ENCODE measurements around the gene SNX12. TPM values are rescaled to one million over a fixed set of nuclear protein-coding genes. Genes with fewer than 3 reads are reported as not detected.

SNX12 gene
- total and polyA plus RNA-seq, 12 donors: 25.4 to 101 (median 76.3) TPM

DNA sequence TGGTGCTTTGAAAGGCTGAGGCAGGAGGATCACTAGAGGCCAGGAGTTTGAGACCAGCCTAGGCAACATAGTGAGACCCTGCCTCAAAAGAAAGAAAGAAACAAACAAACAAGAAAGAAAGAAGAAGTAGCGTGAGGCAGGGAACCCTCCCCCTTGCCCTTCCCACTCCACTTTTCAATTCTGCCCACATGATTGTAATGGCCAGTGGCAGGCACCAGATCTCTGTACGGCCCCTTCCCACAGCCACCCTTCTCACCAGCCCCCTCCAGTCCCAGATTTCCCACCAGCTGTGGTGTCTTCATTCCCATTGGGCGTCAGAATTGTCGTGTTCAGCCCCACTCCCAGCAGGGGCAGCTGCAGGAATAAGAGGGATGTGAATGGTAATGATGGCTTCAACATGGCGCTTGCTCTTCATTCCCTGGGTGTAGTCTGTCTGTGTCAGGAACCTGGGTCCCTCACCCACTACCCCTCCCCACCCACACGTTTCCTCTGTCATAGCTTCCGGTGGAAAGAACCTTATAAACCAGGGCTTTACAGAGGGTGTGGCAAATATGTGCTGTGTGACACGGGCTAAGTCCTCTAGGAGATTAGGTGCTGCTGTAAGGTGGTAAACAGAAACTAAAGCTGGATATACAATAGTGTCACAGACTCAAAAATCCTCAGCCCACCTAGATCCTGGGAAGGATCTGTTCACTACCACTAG, 43.2 kb upstream of the SNX12 start, which contains the start of gene IL2RG:
IL2RG (minus strand) TSS at position 437 of the 703 bp plus-strand sequence; CDS start at position 399, 38 bp downstream.
- intact Hi-C loops (cut with DNase I): no loop called here
- Histone ChIP-seq H3K4me3 (no peak within 1 kb of the TSS), H3K27ac (no peak within 1 kb of the TSS), H3K9me3 (replicated peaks in 1 of 3) (no peaks in the 10 kb centered on the region), H3K4me1 (replicated peaks in 1 of 2) (no peaks in the 10 kb centered on the region), H3K27me3 (no peaks in the 10 kb centered on the region), H3K36me3 (replicated peaks in 1 of 2) (no peaks in the 10 kb centered on the region)
- no peak for DNase-seq
- TF ChIP-seq, protein P1, sequence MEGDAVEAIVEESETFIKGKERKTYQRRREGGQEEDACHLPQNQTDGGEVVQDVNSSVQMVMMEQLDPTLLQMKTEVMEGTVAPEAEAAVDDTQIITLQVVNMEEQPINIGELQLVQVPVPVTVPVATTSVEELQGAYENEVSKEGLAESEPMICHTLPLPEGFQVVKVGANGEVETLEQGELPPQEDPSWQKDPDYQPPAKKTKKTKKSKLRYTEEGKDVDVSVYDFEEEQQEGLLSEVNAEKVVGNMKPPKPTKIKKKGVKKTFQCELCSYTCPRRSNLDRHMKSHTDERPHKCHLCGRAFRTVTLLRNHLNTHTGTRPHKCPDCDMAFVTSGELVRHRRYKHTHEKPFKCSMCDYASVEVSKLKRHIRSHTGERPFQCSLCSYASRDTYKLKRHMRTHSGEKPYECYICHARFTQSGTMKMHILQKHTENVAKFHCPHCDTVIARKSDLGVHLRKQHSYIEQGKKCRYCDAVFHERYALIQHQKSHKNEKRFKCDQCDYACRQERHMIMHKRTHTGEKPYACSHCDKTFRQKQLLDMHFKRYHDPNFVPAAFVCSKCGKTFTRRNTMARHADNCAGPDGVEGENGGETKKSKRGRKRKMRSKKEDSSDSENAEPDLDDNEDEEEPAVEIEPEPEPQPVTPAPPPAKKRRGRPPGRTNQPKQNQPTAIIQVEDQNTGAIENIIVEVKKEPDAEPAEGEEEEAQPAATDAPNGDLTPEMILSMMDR (IDR thresholded peaks at IDR 0.05): no peak
- TF ChIP-seq POLR2A (IDR thresholded peaks at IDR 0.05): no peak
- WGBS, 4 donors: 62 to 80% (median 69%) methylated on average over 8 of the region's 8 CpGs

DNA sequence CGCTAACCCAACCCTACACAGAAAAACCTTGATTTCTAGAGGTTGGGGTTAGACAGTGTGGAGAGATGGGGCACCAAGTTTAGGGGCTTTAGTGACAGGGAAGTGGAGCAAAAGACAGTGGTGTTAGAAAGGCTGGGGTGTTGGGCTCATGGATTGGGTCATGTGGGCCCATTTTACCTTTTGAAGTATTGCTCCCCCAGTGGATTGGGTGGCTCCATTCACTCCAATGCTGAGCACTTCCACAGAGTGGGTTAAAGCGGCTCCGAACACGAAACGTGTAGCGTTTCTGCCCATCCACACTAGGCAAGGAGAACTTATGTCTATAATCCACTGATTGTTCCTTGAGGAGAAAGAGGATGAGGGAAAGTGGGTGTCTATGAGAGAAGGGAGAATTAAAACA, 40.9 kb upstream of the SNX12 start:
- intact Hi-C loops (cut with DNase I): no loop called here
- Histone ChIP-seq H3K9me3 (replicated peaks in 1 of 3) (no peaks in the 10 kb centered on the region), H3K4me3 (no peak overlapping the region), H3K27me3 (no peaks in the 10 kb centered on the region), H3K36me3 (replicated peaks in 1 of 2) (no peaks in the 10 kb centered on the region), H3K27ac (no peak overlapping the region), H3K4me1 (replicated peaks in 1 of 2) (peaks cover 0 to under 1% of the 10 kb centered on the region in 2 donors)
- WGBS, 4 donors: 80 to 92% (median 87%) methylated on average over 6 of the region's 6 CpGs
- TF ChIP-seq POLR2A (IDR thresholded peaks at IDR 0.05): no peak
- TF ChIP-seq, protein P1 (IDR thresholded peaks at IDR 0.05): no peak
- no peak for DNase-seq

DNA sequence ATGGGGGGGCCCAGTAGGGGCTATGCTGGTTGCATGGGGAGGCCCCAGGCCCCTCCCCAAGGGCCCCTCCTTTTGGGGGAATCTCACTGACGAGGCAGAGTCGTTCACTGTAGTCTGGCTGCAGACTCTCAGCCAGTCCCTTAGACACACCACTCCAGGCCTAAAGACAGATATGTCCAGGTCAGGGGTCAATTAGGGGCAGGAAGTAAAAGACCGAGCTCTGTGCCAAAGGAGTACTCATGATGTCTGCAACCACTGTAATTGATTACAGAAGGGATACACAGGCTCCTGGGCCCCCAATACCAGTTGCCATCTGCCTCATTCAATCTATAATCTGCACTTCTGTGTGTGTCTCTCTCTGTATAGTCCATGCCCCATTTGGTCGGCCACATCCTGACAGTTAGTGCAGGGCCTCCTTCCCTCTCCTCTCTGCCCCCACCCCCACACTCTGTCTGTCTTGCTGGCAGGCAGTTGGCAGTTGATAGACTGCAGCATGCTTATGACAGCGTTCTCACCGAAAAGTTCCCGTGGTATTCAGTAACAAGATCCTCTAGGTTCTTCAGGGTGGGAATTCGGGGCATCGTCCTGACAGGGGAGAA, 39.7 kb upstream of the SNX12 start:
- Histone ChIP-seq H3K27ac (no peak overlapping the region), H3K4me1 (replicated peaks in 1 of 2) (peaks cover 0 to 8% of the 10 kb centered on the region in 2 donors), H3K9me3 (replicated peaks in 1 of 3) (no peaks in the 10 kb centered on the region), H3K36me3 (replicated peaks in 1 of 2) (no peaks in the 10 kb centered on the region), H3K4me3 (no peak overlapping the region), H3K27me3 (no peaks in the 10 kb centered on the region)
- DNase-seq: no peak
- intact Hi-C loops (cut with DNase I): no loop called here
- TF ChIP-seq, protein P1 (IDR thresholded peaks at IDR 0.05): no peak
- TF ChIP-seq POLR2A (IDR thresholded peaks at IDR 0.05): no peak
- 61 to 68% (median 61%) methylated on average over 4 to 9 of the region's 9 CpGs for WGBS, 4 donors

DNA sequence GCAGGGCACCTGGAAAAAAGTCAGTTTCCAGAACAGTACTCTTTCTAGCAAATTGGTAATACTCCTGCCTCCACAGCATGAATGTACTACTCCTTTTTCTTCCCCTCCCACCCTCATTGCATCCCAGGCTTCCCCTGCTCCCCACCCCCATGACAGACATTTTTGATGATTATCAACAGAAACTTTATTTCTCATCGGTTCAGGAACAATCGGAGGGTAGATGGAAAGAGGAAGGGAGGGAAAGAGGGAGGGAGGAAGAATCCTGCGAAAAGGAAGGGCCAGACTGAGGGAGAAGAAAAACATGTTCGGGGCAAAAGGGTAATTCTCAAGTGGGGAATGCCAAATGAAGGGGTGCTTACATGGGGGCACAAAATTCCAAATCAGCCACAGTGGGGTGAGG, 39.1 kb upstream of the SNX12 start:
- intact Hi-C loops (cut with DNase I): no loop called here
- Histone ChIP-seq H3K4me1 (replicated peaks in 1 of 2) (peaks cover 0 to 8% of the 10 kb centered on the region in 2 donors), H3K27ac (no peak overlapping the region), H3K4me3 (no peak overlapping the region), H3K9me3 (replicated peaks in 1 of 3) (no peaks in the 10 kb centered on the region), H3K36me3 (replicated peaks in 1 of 2) (no peaks in the 10 kb centered on the region), H3K27me3 (no peaks in the 10 kb centered on the region)
- TF ChIP-seq, protein P1 (IDR thresholded peaks at IDR 0.05): no peak
- TF ChIP-seq POLR2A (IDR thresholded peaks at IDR 0.05): no peak
- 62 to 81% (median 74%) methylated on average over 4 of the region's 4 CpGs for WGBS, 4 donors
- no peak for DNase-seq

Data from adrenal gland (tissue), 12 donors.